Osteocyte (in vitro differentiated cells): ENCODE results near the gene MGRN1. TPM values are rescaled to one million over a fixed set of nuclear protein-coding genes. Genes with fewer than 3 reads are reported as not detected.

Experiments
- DNase-seq: peaks from one replicate; pipeline ENCODE4 v3.0.0; 2021; ENCODE audit warnings: mixed read lengths; ENCODE audit not compliant: unreplicated experiment; ENCODE audit errors: extremely low spot score
- H3K27ac Mint-ChIP-seq: one replicate; pipeline ENCODE4 v1.8.0; 2021; ENCODE audit warnings: mild to moderate bottlenecking, mixed read lengths; ENCODE audit not compliant: unreplicated experiment
- H3K27me3 Mint-ChIP-seq: one replicate; pipeline ENCODE4 v1.8.0; 2021; ENCODE audit warnings: mixed read lengths; ENCODE audit not compliant: unreplicated experiment
- H3K36me3 Mint-ChIP-seq: one replicate; pipeline ENCODE4 v1.8.0; 2021; ENCODE audit warnings: mixed read lengths; ENCODE audit not compliant: unreplicated experiment
- H3K4me1 Mint-ChIP-seq: one replicate; pipeline ENCODE4 v1.8.0; 2021; ENCODE audit warnings: mixed read lengths; ENCODE audit not compliant: unreplicated experiment
- H3K4me3 Mint-ChIP-seq: one replicate; pipeline ENCODE4 v1.8.0; 2021; ENCODE audit warnings: mild to moderate bottlenecking, moderate library complexity, mixed read lengths; ENCODE audit not compliant: unreplicated experiment
- H3K9me3 Mint-ChIP-seq: one replicate; pipeline ENCODE4 v1.8.0; 2021; ENCODE audit warnings: mixed read lengths; ENCODE audit not compliant: unreplicated experiment
- CTCF ChIP-seq: fragments of 200-600 bp; sonication (generic); IDR thresholded peaks from 2 replicates; pipeline ENCODE4 v1.5.0; 2021; ENCODE audit warnings: antibody characterized with exemption, mild to moderate bottlenecking, moderate library complexity
- total RNA-seq: library from RNA; stranded (reverse); gene quantifications from 2 replicates; pipeline ENCODE4 v1.2.1, GENCODE V29; 2021

Gene MGRN1
- total RNA-seq, 1 donor from 2014 or later: 94.6 TPM

GRCh38 chr16:4580250-4580649 is 44.4 kb upstream of the MGRN1 start:
- H3K27me3 Mint-ChIP-seq: no peaks in the 10 kb centered on the region
- no peaks in the 10 kb centered on the region for H3K9me3 Mint-ChIP-seq
- no peak for TF ChIP-seq CTCF
- no peak overlapping the region for H3K4me3 Mint-ChIP-seq
- no peaks in the 10 kb centered on the region for H3K4me1 Mint-ChIP-seq
- DNase-seq: no peak
- no peaks in the 10 kb centered on the region for H3K36me3 Mint-ChIP-seq
- H3K27ac Mint-ChIP-seq: no peak overlapping the region

GRCh38 chr16:4583906-4584305 is 40.7 kb upstream of the MGRN1 start:
- Mint-ChIP-seq H3K27me3 (peaks cover 24% of the 10 kb centered on the region), H3K4me1 (no peaks in the 10 kb centered on the region), H3K36me3 (no peaks in the 10 kb centered on the region), H3K9me3 (no peaks in the 10 kb centered on the region), H3K27ac (no peak overlapping the region), H3K4me3 (no peak overlapping the region)
- no peak for DNase-seq
- TF ChIP-seq CTCF: no peak

- Mint-ChIP-seq H3K4me3 (no peak overlapping the region), H3K4me1 (no peaks in the 10 kb centered on the region), H3K9me3 (no peaks in the 10 kb centered on the region), H3K27ac (no peak overlapping the region), H3K27me3 (peaks cover 24% of the 10 kb centered on the region), H3K36me3 (no peaks in the 10 kb centered on the region)
- no peak for DNase-seq
- no peak for TF ChIP-seq CTCF
Measured at GRCh38 chr16:4586291-4586690, 38.3 kb upstream of the MGRN1 start.

- H3K27ac Mint-ChIP-seq: no peak overlapping the region
- H3K4me1 Mint-ChIP-seq: peaks cover 6% of the 10 kb centered on the region
- no peaks in the 10 kb centered on the region for H3K9me3 Mint-ChIP-seq
- H3K27me3 Mint-ChIP-seq: peaks cover 24% of the 10 kb centered on the region
- no peak for TF ChIP-seq CTCF
- H3K36me3 Mint-ChIP-seq: no peaks in the 10 kb centered on the region
- no peak for DNase-seq
- H3K4me3 Mint-ChIP-seq: no peak overlapping the region
Measured at GRCh38 chr16:4588386-4588785, 36.2 kb upstream of the MGRN1 start.

GRCh38 chr16:4588961-4589360 is 35.7 kb upstream of the MGRN1 start:
- no peak for TF ChIP-seq CTCF
- Mint-ChIP-seq H3K27me3 (peaks cover 24% of the 10 kb centered on the region), H3K27ac (no peak overlapping the region), H3K9me3 (no peaks in the 10 kb centered on the region), H3K4me1 (peaks cover 6% of the 10 kb centered on the region), H3K4me3 (no peak overlapping the region), H3K36me3 (no peaks in the 10 kb centered on the region)
- DNase-seq: no peak
